Muscle layer of colon (tissue), 2 donors: ENCODE results near the gene TMEM18.
"Not testable (repeated sequence)": the region's sequence is repeated elsewhere in the genome, so short reads cannot be mapped to it uniquely, and the experiment has no call there.

Experiments used
- H3K27ac ChIP-seq: one replicate; pipeline ENCODE4 v1.7.0; 2013; ENCODE audit warnings: low read depth, mild to moderate bottlenecking, low read length, moderate library complexity
- H3K27me3 ChIP-seq, 2 donors: one replicate each; pipeline ENCODE4 v1.7.0; 2013; ENCODE audit warnings: low read length in 2 of 2, mild to moderate bottlenecking in 2 of 2; ENCODE audit not compliant: insufficient read depth in 2 of 2, control insufficient read depth in 1 of 2
- H3K36me3 ChIP-seq: one replicate; pipeline ENCODE4 v1.7.0; 2013; ENCODE audit warnings: mild to moderate bottlenecking, low read length; ENCODE audit not compliant: insufficient read depth
- H3K4me1 ChIP-seq: one replicate; pipeline ENCODE4 v1.7.0; 2013; ENCODE audit warnings: mild to moderate bottlenecking, low read length; ENCODE audit not compliant: insufficient read depth
- H3K4me3 ChIP-seq, 2 donors: one replicate each; pipeline ENCODE4 v1.7.0; 2013; ENCODE audit warnings: low read length in 2 of 2, low read depth in 1 of 2, mild to moderate bottlenecking in 1 of 2, moderate library complexity in 1 of 2
- H3K9ac ChIP-seq: one replicate; pipeline ENCODE4 v1.7.0; 2013; ENCODE audit warnings: low read length
- H3K9me3 ChIP-seq: one replicate; pipeline ENCODE4 v1.7.0; 2013; ENCODE audit warnings: mild to moderate bottlenecking, low read length
- donor health status: abdominal sarcoma.
- donor health status: Adenocarcinoma of cecum.

TMEM18 gene

DNA sequence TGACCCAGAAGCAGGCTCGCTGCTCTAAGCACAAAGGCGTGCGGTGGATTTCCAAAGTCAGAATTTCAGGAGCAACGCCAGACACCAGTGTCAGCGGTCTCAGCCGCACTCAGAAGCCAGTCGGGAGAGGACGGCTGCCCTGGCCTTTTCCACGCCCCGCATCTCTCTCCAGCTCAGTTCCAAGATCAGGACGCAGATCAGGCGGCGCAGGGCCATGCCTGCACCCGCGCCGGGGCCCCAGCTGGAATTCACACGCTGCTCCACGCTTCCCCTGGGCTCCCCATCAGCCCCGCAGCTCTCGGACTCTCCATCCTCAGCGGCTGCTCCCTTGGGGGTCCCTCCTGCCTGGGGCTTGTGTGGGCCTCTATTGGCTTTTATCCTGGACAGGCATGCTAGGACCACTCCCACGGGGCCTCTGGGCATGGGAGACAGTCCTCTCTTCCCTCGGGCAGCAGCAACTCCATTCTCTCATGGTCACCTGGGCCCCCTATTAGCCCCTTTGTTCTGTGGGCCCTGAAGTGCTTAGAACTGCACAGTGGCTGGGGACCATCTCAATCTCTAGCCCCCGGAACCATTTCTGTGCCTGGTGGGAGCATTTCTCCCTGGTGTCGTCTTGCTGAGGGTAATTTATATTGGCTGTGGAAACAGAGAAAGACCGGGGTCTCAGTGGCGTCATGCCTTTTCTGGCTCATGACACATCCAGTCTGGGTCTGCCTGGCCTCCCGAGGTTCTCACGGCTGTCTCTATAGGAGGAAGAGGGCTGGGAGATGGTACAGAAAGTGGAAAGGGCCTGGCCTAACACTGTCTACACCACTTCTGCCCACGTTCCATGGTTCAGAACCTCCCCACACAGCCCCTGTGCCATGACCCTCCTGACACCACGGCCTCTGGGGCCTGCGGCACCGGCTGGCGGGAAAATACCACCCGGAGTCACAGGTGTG, 14.9 kb upstream of the TMEM18 start:
- no peaks in the 10 kb centered on the region for H3K9me3 ChIP-seq
- H3K4me3 ChIP-seq = no peak overlapping the region
- no peak overlapping the region for H3K9ac ChIP-seq
- H3K27ac ChIP-seq = no peak overlapping the region
- no peaks in the 10 kb centered on the region for H3K36me3 ChIP-seq
- H3K27me3 ChIP-seq = no peaks in the 10 kb centered on the region
- no peaks in the 10 kb centered on the region for H3K4me1 ChIP-seq

DNA sequence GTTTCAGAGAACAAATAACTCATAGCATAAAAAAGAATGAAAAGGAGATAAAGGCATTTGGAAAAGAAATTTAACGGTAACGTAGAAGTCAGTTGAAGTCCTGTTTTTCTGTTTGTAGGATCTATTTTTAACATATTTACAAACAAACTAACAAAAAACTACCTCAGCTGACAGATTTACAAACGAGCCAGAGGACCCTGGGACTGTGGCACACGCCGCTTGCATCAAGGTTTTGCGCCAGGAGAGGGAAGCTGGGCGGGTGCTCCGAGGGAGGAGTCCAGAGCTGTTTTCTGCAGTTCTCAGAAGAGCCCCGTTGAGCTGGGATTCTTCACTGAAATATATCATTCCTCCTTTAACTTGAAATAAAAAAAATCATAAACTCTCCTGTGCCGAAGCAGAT, 13.6 kb upstream of the TMEM18 start:
- H3K4me3 ChIP-seq = no peak overlapping the region
- no peak overlapping the region for H3K9ac ChIP-seq
- no peaks in the 10 kb centered on the region for H3K4me1 ChIP-seq
- no peak overlapping the region for H3K27ac ChIP-seq
- no peaks in the 10 kb centered on the region for H3K27me3 ChIP-seq
- H3K9me3 ChIP-seq = no peaks in the 10 kb centered on the region
- no peaks in the 10 kb centered on the region for H3K36me3 ChIP-seq

DNA sequence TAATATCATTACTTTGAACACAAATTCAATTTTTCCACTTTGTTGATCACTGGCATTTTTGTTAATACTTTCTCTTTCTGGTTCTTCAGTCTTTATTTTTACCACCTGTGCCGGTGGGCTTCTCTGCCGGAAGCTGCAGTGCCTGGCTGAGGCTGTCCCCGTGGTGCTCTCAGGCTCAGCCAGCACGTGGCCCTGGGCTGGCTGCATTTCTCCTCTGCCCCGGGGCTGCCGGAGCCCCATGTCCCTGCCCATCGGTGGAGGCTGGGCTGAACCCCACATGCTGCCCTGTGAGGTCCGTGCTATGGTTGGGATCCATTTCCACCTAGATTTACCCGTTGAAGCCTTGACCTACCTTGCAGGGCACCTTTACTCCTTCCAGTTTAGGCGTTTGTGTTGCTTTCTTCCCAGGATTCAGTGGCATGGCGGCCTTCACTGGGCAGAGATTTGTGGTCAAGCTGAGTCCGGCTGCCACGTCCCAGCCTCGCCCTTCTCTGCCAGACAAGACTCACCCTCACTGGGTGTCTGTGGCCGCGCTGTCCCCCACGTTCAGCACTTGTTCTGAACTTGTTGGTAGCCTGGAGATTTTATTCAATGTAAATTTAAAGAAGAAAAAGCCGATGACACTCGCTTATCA, 12.8 kb upstream of the TMEM18 start:
- Histone ChIP-seq H3K27ac (no peak overlapping the region), H3K9ac (no peak overlapping the region), H3K4me1 (no peaks in the 10 kb centered on the region), H3K36me3 (no peaks in the 10 kb centered on the region), H3K9me3 (no peaks in the 10 kb centered on the region), H3K4me3 (no peak overlapping the region), H3K27me3 (no peaks in the 10 kb centered on the region)

DNA sequence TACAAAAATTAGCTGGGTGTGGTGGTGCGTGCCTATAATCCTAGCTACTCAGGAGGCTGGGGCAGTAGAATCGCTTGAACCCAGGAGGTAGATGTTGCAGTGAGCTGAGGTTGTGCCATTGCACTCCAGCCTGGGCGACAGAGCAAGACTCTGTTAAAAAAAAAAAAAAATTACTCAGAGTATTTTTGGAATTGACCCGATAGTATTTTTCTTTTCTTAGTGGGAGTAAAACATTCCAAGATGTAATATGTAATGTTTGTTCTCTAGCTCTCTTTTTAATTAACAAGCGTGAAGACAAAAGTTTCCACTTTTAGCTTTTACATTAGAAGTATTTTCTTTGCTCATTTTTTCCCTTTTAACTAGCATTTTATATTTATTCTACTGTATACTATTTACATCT, 12.0 kb upstream of the TMEM18 start:
- H3K9ac ChIP-seq = no peak overlapping the region
- no peaks in the 10 kb centered on the region for H3K36me3 ChIP-seq
- H3K27me3 ChIP-seq = no peaks in the 10 kb centered on the region
- no peak overlapping the region for H3K4me3 ChIP-seq
- H3K4me1 ChIP-seq = no peaks in the 10 kb centered on the region
- H3K27ac ChIP-seq = no peak overlapping the region
- H3K9me3 ChIP-seq = no peaks in the 10 kb centered on the region

DNA sequence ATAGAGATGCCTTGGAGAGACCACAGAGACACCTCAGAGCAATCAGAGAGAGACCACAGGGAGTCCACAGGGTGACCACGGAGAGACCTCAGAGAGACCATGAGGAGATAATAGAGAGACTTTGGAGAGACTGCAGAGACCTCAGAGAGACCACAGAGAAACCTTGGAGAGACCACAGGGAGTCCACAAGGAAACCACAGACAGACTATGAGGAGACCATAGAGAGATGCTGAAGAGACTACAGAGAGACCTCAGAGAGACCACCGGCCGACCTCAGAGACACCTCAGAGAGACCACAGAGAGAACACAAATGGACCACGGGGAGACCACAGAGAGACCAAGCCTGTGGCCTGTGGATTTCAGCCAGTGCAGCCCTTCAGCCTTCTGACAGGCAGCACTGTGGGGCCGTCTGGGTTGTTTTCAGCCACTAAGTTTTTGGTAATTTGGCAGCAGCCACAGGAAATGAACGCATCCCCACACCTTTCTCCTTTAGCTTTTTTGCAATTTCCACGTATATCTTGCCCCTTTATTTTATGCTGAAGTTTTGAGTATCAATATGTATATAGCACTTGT, 11.4 kb upstream of the TMEM18 start:
- no peaks in the 10 kb centered on the region for H3K27me3 ChIP-seq
- H3K4me1 ChIP-seq = no peaks in the 10 kb centered on the region
- no peaks in the 10 kb centered on the region for H3K9me3 ChIP-seq
- no peak overlapping the region for H3K9ac ChIP-seq
- no peak overlapping the region for H3K27ac ChIP-seq
- no peak overlapping the region for H3K4me3 ChIP-seq
- no peaks in the 10 kb centered on the region for H3K36me3 ChIP-seq

DNA sequence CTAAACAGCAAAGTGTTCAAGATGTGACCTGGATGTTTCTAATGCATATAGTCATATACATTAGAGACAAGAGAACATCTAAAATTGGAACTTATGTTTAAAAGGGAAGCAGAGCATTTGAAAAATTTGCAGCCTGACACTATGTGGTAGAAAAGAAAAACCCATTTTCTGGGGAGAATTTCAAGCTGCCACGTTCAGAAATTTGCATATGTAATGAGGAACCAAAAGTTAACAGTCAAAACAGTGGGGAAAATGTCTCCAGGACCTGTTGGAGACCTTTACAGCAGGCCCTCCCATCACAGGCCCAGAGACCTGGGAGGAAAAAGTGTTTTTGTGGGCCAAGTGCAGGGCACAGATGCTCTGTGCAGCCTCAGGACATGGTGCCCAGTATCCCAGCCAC, 8.2 kb upstream of the TMEM18 start:
- Histone ChIP-seq H3K4me1 (no peaks in the 10 kb centered on the region), H3K4me3 (no peak overlapping the region), H3K27me3 (no peaks in the 10 kb centered on the region), H3K9ac (no peak overlapping the region), H3K27ac (no peak overlapping the region), H3K9me3 (no peaks in the 10 kb centered on the region), H3K36me3 (no peaks in the 10 kb centered on the region)

DNA sequence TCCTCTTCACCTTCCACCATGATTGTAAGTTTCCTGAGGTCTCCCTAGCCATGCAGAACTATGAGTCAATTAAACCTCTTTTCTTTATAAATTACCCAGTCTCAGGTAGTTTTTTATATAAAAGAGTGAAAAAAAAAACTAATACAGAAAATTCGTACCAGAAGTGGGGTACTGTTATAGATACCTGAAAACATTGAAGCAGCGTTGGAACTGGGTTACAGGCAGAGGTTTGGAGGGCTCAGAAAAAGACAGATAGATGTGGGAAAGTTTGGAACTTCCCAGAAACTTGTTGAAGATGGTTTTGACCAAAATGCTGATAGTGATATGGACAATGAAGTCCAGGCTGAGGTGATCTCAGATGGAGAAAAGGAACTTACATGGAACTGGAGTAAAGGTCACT, 7.7 kb upstream of the TMEM18 start:
- not testable (repeated sequence) for H3K4me1 ChIP-seq

DNA sequence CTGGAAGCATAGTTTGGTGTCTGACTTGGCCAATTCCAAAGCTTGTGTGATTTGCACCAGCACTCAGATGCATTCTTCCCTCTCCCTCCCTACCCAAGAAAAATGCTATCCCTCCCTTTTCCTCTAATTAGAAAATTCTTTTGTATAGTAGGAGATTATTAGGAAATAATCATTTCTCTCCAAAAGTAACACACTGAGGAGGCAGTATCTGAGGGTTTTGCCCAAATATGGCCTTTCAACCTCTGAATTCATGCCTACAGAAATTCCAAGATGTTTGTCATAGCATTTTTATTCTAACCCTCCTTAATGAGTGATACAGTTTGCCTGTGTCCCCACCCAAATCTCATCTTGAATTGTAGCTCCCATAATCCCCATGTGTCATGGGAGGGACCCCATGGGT, 5.0 kb upstream of the TMEM18 start:
- no peak overlapping the region for H3K9ac ChIP-seq
- no peak overlapping the region for H3K4me3 ChIP-seq
- H3K27ac ChIP-seq = no peak overlapping the region
- peaks cover 5% of the 10 kb centered on the region for H3K4me1 ChIP-seq
- no peaks in the 10 kb centered on the region for H3K9me3 ChIP-seq
- H3K36me3 ChIP-seq = no peaks in the 10 kb centered on the region
- H3K27me3 ChIP-seq = no peaks in the 10 kb centered on the region

More for the DNA sequence above, 7.7 kb upstream of the TMEM18 start:
- H3K36me3 ChIP-seq, H3K27me3 ChIP-seq, H3K27ac ChIP-seq, H3K9ac ChIP-seq, H3K4me3 ChIP-seq, H3K9me3 ChIP-seq: not testable (repeated sequence)

DNA sequence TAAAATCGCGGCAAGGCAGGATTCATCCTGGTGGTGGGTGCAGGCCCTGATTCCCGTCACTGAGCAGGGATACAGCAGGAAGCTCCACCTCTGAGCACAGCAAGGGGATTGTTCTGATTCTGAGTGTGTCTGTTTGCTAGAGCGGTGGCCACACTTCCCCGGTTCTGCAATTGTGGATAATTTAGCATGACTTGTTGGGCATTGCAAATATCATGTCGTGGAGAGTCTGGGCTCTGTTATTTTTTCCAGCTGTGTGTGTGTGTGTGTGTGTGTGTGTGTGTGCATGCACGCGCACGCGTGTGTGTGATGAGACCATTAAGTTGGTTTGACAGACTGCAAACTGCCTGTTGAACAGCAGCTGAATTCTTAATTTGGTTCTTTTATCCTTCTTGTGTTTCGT, 4.1 kb upstream of the TMEM18 start:
- Histone ChIP-seq H3K27ac (no peak overlapping the region), H3K9ac (no peak overlapping the region), H3K36me3 (no peaks in the 10 kb centered on the region), H3K4me3 (no peak overlapping the region), H3K4me1 (peaks cover 5% of the 10 kb centered on the region), H3K27me3 (no peaks in the 10 kb centered on the region), H3K9me3 (no peaks in the 10 kb centered on the region)

DNA sequence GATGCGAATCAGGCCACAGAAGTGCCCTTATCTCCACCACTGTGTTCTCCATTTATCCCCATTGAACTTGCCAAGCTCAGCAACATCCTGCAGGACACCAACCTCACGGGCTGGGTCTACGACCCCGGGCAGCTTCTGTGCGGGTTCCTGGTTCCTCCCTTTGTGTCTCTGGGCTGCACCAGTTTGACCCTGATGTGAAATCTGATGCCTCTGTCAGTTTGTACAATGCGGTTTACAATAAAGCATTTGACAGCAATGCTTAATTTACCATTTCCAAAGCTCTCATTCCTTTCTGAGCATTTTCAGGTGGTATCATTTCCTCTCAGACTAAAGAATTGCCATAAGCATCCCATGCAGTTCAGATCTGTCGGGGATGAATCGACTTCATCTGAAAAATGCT, 3.3 kb upstream of the TMEM18 start:
- H3K9me3 ChIP-seq = no peaks in the 10 kb centered on the region
- peaks cover 12% of the 10 kb centered on the region for H3K4me1 ChIP-seq
- H3K27me3 ChIP-seq = no peaks in the 10 kb centered on the region
- H3K36me3 ChIP-seq = no peaks in the 10 kb centered on the region
- no peak overlapping the region for H3K9ac ChIP-seq
- no peak overlapping the region for H3K27ac ChIP-seq
- H3K4me3 ChIP-seq = no peak overlapping the region

DNA sequence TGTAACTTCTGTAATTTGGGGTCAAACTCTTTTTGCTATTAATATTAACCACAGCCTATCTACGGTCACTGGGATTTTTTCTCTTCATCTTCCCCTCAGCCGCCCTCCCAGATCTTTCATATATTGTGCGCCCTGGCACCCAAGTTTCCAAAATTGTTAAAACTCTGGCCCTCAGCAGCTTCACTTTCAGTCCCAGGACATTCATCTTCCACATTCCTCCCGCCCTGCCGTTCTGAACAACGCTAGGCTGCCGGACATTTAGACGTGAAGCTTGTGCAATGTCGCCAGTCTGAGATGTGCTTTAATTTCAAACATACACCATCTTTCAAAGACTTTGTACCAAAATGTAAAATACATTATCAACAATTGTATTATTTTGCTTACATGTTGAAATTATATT, 1.8 kb upstream of the TMEM18 start:
- Histone ChIP-seq H3K9me3 (no peaks in the 10 kb centered on the region), H3K27ac (no peak overlapping the region), H3K4me3 (no peak overlapping the region), H3K36me3 (no peaks in the 10 kb centered on the region), H3K9ac (no peak overlapping the region), H3K4me1 (peaks cover 15% of the 10 kb centered on the region), H3K27me3 (no peaks in the 10 kb centered on the region)
